Suppressor macrophage treated with lipopolysaccharide for 1 hour (primary cell): ENCODE results near the gene TECR.
"Not testable (repeated sequence)": the region's sequence is repeated elsewhere in the genome, so short reads cannot be mapped to it uniquely, and the experiment has no call there.

Source experiments
- DNase-seq, 3 donors: peaks; one replicate each; pipeline ENCODE4 v3.0.0-alpha.2; 2020 to 2022

Gene TECR

GRCh38 chr19:14529254-14530004, at the start of gene TECR:
Gene TECR (plus strand): TSS chr19:14529594. CDS start chr19:14529697, 103 bp downstream.
- peak; percentile 99 to 100 (median 100) for DNase-seq

DNA sequence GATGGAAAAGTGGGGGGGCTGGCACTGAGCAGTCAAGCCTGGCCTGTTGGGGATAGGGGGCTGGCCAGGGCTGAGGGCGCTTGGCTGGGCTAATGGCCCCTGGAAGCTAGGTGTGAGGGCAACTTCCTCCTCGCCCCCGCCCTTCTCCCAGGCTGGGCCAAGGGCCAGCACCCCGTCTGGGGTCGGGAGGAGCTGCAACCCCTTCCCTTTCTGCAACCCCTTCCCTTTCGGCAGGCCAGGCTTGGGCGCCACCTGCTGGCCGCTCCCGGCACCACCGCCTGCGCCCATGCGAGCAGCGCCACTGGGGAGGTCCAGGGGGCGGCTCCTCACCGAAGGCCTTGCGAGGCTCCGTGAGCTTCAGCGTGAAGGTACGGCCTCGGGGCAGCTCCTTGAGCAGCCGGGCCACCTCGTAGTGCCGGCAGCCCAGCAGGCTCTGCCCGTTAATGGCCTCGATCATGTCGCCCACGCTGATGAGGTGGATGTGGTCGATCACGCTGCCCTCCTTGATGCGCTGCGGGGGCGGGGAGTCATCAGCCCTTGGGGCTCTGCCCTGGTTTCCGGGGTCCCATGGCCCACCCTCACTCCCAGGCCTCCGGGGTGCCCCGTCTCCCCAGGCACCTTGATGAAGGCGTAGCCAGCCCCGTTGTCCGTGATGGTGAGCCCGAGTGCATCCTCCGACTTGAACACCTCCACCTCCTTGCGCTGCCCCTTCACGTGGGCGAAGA, 49.3 kb upstream of the TECR start:
- peak; percentile 67 to 82 (median 68) for DNase-seq

DNA sequence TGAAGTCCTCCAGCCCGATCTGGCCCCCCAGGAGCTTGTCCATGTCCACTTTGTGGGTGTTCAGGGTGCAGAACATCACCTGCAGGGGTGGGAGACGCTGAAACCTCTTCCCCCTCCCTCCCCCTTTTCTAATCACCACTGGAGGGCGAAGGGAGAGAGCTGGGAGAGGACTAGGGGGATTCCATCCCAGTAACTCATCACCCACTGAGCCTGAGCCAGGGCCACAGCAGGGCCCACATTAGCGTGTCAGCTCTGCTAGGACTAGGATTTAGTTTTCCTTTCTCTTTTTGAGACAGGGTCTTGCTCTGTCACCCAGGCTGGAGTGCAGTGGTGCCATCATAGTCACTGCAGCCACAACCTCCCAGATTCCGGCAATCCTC, 48.7 kb upstream of the TECR start:
- DNase-seq: peak in 2 of 3 donors; percentile 52 to 53

DNA sequence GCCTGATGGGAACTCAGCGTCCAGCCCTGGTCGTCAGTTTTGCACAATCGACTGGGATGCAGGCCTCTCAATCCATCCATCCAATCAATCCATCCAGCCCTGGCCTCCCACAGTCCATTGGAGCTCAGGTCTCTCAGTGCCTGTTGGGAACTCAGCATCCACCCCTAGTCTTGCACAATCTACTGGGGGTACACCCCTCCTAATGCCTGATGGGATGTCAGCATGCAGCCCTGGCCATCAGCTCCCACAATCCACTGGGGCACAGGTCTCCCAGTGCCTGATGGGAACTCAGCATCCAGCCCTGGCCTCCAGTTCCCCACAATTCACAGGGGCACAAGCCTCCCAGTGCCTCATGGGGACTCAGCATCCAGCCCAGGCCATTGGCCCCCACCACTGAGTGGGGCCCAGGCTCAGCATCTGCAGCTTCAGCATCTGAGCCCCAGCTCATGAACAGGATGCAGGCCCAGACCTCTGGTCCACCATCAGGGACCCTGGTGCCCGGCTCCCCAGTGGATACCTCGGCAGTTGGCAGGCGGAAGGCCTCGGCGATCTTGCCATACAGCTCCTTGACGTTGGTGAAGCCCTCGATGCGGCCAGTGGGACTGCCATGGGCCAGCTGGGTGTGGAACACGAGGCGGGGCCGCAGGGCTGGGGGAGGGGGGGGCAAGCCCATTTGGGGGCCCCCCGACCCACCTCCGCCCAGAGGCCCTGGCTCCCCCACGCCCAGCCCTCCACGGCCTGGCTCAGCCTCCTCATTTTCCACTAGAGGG, 47.0 kb upstream of the TECR start:
- no peak for DNase-seq

DNA sequence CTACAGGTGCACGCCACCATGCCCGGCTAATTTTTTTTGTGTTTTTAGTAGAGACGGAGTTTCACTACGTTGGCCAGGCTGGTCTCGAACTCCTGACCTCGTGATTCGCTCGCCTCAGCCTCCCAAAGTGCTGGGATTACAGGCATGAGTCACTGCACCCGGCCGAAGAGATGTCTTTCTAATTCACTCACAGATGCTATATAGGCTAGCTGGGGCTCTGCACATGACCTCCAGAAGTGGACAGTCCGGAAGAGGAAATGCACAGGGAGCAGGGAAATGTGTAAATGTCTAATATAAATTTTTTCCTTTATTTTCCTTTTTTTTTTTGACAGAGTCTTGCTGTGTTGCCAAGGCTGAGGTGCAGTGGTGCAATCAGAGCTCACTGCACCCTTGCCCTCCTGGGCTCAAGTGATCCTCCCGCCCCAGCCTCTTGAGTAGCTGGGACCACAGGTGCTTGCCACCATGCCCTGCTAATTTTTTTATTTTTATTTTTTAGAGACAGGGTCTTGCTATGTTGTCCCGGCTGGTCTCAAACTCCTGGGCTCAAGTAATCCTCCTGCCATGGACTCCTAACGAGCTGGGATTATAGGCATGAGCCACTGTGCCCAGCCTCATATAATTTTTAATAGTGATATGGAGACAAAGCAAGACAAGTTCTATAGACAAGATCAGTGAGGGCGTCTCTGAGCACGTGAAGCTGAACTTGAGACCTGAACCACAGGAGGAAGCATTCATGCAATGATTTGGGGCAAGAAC, 41.8 kb upstream of the TECR start:
- DNase-seq: no peak

DNA sequence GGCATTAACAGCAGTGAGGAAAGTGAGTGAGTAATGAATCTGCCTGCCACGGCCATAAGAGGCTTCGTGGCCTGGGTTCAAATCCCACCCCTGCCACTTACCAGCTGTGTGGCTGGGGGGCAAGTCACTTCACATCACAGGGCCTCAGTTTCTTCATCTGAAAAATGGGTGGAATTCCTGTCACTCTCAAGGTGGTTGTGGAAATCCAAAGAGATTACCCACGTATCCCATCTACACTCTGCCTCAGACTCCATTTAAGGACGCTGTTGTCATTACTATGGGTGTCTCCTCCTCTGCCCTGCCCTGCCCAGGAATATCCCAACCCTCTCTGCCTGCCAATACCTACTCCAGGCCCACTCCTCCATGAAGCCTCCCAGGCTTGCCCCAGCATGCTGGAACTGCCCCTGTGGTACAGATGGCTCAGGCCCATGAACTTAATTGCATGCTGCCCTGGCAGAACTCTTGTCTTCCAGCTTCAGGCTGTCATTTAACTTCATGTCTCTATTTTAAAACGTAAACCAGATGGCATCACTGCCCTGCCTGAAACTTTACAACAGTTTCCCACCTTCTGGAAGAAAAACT, 36.5 kb upstream of the TECR start:
- no peak for DNase-seq

DNA sequence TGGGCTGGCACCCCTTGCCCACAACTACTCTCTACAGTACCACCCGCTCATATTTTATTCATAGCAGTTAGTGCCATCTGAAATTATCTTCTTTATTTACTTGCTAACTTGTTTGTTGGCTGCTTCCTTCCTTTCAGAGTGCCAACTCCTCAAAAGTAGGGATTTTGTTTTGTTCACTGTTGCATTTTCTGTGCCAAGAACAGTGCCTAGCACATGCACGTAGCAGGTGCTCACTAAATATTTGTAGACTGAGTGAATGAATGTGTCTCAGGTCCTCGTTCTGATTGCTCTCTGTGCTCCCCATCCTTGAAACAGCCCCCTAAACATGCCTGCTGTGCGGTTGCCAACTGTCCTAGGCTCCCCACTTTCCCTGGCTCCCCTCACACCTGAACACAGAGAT, 35.0 kb upstream of the TECR start:
- no peak for DNase-seq

DNA sequence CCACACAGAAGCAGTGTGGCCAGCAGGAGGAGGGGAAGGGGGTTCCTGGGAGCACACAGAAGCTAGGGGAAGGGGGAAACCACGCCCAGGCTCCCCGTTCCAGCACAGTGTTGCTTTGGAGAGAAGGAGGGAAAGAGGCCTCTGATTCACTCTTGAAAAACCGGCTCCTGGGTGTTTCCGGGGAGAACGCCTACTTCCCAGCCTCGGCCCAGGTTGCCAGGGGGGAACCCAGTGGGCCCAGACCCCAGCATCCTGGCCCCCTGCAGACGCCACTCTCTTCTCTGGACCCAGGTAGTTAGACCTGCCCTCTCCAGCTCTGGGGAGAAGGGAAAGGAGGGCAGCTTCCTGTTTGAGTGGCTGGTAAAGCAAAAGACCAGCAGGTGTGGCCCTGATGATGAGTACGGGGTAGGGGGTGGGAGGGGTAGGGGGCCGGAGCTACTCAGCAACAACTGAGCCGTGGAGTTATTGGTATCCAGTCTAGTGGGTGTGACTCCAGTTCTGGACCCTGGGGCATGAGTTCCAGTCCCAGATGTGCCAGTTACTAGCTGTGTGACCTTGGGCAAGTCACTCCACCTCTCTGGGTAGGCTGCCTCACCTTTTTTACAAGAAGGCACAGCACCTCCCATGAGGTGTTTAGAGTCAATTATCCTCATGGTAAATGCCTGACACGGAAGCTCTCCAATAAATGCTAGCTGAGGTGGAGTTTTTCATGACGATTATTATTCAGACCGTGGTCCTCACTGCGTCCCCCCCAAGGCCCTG, 34.3 kb upstream of the TECR start:
- no peak for DNase-seq

DNA sequence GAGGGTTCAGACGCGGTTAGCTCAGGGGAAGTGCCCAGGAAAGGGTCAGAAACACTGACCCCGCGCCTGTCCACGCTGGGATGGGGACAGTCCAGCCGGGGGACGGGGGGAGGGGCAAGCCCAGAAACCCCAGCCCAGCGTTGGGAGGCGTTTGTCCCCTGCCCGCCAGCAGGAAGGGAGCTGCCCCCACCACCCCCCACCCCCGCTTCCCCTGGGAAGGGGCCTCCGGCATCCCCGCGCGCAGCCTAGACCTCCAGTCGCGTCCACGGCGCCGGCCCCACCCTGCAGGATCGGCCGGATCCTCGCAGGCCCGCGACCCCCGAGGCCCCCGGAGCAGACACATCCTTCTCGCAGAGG, 33.7 kb upstream of the TECR start:
- DNase-seq: no peak

DNA sequence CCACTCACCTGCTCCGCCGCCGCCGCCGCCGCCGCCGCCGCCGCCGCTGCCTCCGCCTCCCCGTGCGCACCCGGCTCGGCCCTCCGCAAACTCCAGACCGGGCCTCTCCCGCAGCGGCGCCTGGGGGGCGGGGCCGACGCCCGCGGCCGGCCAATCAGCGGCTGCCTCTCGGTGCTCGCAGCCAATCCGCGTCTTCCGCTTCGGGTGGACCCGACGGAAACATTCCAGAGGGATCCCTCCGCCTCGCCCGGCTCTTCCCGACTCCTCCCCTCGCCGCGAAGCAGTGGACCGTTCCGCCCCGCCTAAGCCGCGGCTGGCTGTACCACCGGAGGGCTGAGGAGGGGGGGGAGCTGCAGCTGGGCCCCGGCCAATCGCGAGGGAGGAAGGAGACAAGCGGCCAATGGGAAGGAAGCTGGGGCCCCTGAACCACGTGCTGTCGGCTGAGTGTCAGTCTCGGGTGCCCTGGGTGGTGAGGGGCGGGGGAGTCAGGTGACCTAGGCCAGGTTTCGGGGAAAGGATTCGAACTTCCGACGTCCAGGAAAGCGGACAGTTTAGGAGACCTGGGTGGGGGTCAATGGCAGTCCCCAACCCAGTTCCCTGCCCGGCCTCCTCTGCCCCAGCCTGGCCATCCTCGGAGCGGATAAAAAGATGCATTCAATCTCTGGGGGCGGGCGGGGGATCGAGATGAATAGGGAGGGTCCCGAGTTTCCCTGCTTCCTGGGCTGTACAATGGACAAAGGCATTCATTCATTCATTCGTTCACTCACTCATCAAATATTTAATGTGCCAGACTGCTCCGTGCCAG, 33.2 kb upstream of the TECR start, which contains the start of gene GIPC1:
TSS of gene GIPC1 (minus strand) at position 99 of the 805 bp plus-strand sequence. CDS start 13,151 bp downstream, outside the sequence.
- peak; percentile 90 to 95 (median 90) for DNase-seq

DNA sequence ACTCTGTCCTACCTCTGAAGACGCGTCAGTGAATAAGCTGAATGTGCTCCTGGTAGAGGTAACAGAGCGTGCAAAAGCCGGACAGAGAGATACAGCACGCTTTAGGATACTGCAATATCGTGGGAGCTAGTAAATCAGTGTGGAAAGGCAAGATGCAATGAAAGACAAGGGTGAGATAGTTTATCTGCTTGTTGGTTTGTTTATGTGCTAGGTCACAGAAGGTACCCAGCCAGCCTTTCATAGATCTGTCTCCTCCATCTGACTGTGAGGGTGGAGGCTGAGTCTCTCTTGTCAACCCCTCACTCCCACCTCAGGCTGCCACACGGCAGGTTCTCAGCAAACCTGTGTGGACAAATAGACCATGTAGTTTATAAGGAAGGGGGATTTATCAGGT, 32.6 kb upstream of the TECR start:
- DNase-seq: no peak

GRCh38 chr19:14497228-14497921, 32.0 kb upstream of the TECR start:
- DNase-seq: no peak

DNA sequence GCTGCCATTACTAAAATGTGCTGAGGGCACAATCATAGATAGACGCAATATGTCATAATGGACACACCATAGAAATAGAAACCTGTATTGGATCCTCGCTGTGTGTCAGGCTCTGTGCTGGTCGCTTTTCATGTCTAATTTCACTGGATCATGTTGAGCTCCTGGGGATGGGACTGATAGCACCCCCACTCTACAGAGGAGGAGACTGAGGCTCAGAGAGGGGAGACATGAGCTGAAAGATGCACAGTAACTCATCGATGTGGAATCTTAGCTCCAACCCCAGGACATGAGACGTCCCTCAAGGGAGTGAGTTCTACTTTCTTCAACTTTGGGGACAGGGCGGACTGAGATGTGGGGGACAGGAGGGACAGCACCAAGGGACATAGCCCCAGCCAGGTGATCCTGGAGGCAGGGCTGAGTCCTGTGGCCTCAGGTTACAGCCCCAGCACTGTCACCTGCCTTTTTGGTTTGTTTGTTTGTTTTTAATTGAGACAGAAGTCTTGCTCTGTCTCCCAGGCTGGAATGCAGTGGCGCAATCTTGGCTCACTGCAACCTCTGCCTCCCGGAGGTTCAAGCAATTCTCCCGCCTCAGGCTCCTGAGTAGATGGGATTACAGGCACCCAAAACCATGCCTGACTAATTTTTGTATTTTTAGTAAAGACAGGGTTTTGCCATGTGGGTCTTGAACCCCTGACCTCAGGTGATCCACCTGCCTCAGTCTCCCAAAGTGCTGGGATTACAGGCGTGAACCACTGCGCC, 26.9 kb upstream of the TECR start:
- DNase-seq: no peak

- DNase-seq: no peak
Measured at GRCh38 chr19:14503285-14503684, 26.1 kb upstream of the TECR start.

DNA sequence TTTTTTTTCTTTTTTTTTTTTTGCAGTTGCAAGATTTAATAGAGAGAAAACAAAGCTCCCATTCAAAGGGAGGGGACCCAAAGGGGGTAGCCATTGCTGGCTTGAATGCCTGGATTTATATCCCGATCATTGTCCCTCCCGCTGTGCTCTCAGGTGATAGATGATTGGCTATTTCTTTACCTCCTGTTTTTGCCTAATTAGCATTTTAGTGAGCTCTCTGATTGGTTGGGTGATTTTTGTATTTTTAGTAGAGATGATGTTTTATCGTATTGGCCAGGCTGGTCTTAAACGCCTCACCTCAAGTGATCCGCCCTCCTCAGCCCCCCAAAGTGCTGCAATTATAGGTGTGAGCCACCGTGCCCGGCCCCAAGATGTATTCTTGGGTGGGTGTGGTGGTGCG, 24.8 kb upstream of the TECR start:
- DNase-seq: not testable (repeated sequence)

DNA sequence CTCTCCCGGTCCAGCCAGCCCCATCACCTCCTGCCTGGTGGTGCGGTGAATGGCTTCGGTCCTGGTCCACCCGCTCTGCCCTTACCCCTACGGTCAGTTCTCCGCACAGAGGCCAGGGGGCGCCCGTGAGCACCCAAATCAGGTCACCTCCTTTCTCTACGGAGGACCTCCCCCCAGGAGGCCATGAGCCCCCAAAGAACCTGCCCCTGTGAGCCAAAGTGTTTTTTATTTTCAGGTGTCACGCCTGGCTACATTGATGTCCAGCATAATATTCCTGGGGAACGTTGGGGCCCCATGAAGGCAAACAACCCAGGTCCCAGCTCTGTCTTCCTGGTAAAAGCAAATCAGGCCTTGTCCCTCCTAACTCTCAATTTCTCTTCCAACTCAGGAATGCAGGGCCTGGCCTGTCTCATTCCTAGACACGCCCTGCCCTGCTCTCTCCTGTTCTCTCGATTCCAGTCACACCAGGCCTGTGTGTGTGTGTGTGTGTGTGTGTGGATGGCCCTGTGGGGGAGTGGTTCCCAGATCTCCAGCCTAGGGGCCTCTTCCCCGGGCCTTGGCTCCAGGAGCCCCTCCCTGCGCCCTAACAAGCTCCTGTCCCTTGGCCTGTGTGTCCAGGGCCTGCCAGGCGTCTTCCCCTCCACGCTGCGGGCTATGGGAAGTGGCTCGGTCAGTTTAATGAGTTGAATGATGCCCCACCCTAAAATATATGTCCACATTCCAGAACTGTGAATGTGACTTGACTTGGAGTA, 23.7 kb upstream of the TECR start:
- peak; percentile 68 to 85 (median 77) for DNase-seq

- DNase-seq: peak; percentile 75 to 78 (median 76)
Measured at GRCh38 chr19:14507704-14508542, 21.5 kb upstream of the TECR start.
